HEK293 (cell line): ENCODE measurements around the gene ICAM4.

Source experiments
- GLIS2 ChIP-seq: fragments of 450-650 bp; formaldehyde crosslinking; IDR thresholded peaks from 2 replicates; pipeline ENCODE4 v1.5.1; 2016; ENCODE audit warnings: missing biosample characterization, missing genetic modification characterization
- KLF7 ChIP-seq: fragments of 450-650 bp; formaldehyde crosslinking; IDR thresholded peaks from 2 replicates; pipeline ENCODE4 v1.5.1; 2016; ENCODE audit warnings: missing biosample characterization, missing genetic modification characterization, borderline replicate concordance
- KLF9 ChIP-seq: fragments of 450-650 bp; formaldehyde crosslinking; IDR thresholded peaks from 2 replicates; pipeline ENCODE4 v1.5.1; 2016; ENCODE audit warnings: missing biosample characterization, missing genetic modification characterization, low read depth
- MYNN ChIP-seq: fragments of 450-650 bp; formaldehyde crosslinking; IDR thresholded peaks from 2 replicates; pipeline ENCODE4 v1.5.1; 2016; ENCODE audit warnings: missing biosample characterization, missing genetic modification characterization, borderline replicate concordance
- TCF7L2 ChIP-seq: IDR thresholded peaks from 2 replicates; pipeline ENCODE4 v1.6.1; 2011; ENCODE audit warnings: low read depth, mild to moderate bottlenecking, inconsistent platforms, low read length, moderate library complexity, borderline replicate concordance
- WT1 ChIP-seq: fragments of 450-650 bp; formaldehyde crosslinking; IDR thresholded peaks from 2 replicates; pipeline ENCODE4 v1.5.1; 2016; ENCODE audit warnings: missing biosample characterization, missing genetic modification characterization
- ZBTB8A ChIP-seq: fragments of 450-650 bp; formaldehyde crosslinking; IDR thresholded peaks from 2 replicates; pipeline ENCODE4 v1.5.1; 2016; ENCODE audit warnings: missing biosample characterization, missing genetic modification characterization
- ZEB2 ChIP-seq: fragments of 450-650 bp; formaldehyde crosslinking; IDR thresholded peaks from 2 replicates; pipeline ENCODE4 v1.5.1; 2016; ENCODE audit warnings: missing biosample characterization, missing genetic modification characterization
- ZFP41 ChIP-seq: fragments of 450-650 bp; formaldehyde crosslinking; IDR thresholded peaks from 2 replicates; pipeline ENCODE4 v1.5.1; 2016; ENCODE audit warnings: missing biosample characterization, missing genetic modification characterization, borderline replicate concordance
- ZNF133 ChIP-seq: fragments of 450-650 bp; formaldehyde crosslinking; IDR thresholded peaks from 2 replicates; pipeline ENCODE4 v1.5.1; 2016; ENCODE audit warnings: missing biosample characterization, missing genetic modification characterization
- ZNF138 ChIP-seq: fragments of 450-650 bp; formaldehyde crosslinking; IDR thresholded peaks from 2 replicates; pipeline ENCODE4 v1.5.1; 2016; ENCODE audit warnings: missing biosample characterization, missing genetic modification characterization, borderline replicate concordance
- ZNF174 ChIP-seq: fragments of 450-650 bp; formaldehyde crosslinking; IDR thresholded peaks from 2 replicates; pipeline ENCODE4 v1.5.0; 2017; ENCODE audit warnings: missing biosample characterization, mild to moderate bottlenecking, missing genetic modification characterization
- ZNF202 ChIP-seq: fragments of 450-650 bp; formaldehyde crosslinking; IDR thresholded peaks from 2 replicates; pipeline ENCODE4 v1.5.1; 2016; ENCODE audit warnings: missing biosample characterization, missing genetic modification characterization, borderline replicate concordance
- ZNF311 ChIP-seq: fragments of 450-650 bp; formaldehyde crosslinking; IDR thresholded peaks from 2 replicates; pipeline ENCODE4 v1.5.1; 2017; ENCODE audit warnings: missing biosample characterization, missing genetic modification characterization, borderline replicate concordance
- ZNF416 ChIP-seq: fragments of 450-650 bp; formaldehyde crosslinking; IDR thresholded peaks from 2 replicates; pipeline ENCODE4 v1.5.1; 2016; ENCODE audit warnings: missing biosample characterization, missing genetic modification characterization
- ZNF501 ChIP-seq: fragments of 450-650 bp; formaldehyde crosslinking; IDR thresholded peaks from 2 replicates; pipeline ENCODE4 v1.5.1; 2016; ENCODE audit warnings: missing biosample characterization, missing genetic modification characterization
- ZNF596 ChIP-seq: fragments of 450-650 bp; IDR thresholded peaks from 2 replicates; pipeline ENCODE4 v1.5.0; 2018; ENCODE audit warnings: missing biosample characterization, mild to moderate bottlenecking, missing genetic modification characterization, moderate library complexity
- ZNF660 ChIP-seq: fragments of 450-650 bp; IDR thresholded peaks from 2 replicates; pipeline ENCODE4 v1.5.1; 2018; ENCODE audit warnings: missing biosample characterization, mild to moderate bottlenecking, missing genetic modification characterization
- ZNF768 ChIP-seq: fragments of 450-650 bp; formaldehyde crosslinking; IDR thresholded peaks from 2 replicates; pipeline ENCODE4 v1.5.1; 2018; ENCODE audit warnings: missing biosample characterization, mild to moderate bottlenecking, missing genetic modification characterization
- ZXDB ChIP-seq: fragments of 450-650 bp; formaldehyde crosslinking; IDR thresholded peaks from 2 replicates; pipeline ENCODE4 v1.5.1; 2016; ENCODE audit warnings: missing biosample characterization, missing genetic modification characterization
- TF ChIP-seq, protein P1 (sequence below): fragments of 450-650 bp; formaldehyde crosslinking; IDR thresholded peaks from 2 replicates; pipeline ENCODE4 v1.5.1; 2017; ENCODE audit warnings: missing biosample characterization, missing genetic modification characterization
- TF ChIP-seq, protein P2 (sequence below): fragments of 450-650 bp; formaldehyde crosslinking; IDR thresholded peaks from 2 replicates; pipeline ENCODE4 v1.5.1; 2016; ENCODE audit warnings: missing biosample characterization, missing genetic modification characterization
- TF ChIP-seq, protein P3 (sequence below): fragments of 450-650 bp; formaldehyde crosslinking; IDR thresholded peaks from 2 replicates; pipeline ENCODE4 v1.5.1; 2016; ENCODE audit warnings: missing biosample characterization, missing genetic modification characterization
- TF ChIP-seq, protein P4 (sequence below): fragments of 450-650 bp; formaldehyde crosslinking; IDR thresholded peaks from 2 replicates; pipeline ENCODE4 v1.5.1; 2016; ENCODE audit warnings: missing biosample characterization, missing genetic modification characterization
- TF ChIP-seq, protein P5 (sequence below): fragments of 450-650 bp; formaldehyde crosslinking; conservative IDR thresholded peaks from 2 replicates; pipeline ENCODE4 v1.5.1; 2016; ENCODE audit warnings: low read depth, missing biosample characterization, missing genetic modification characterization
- TF ChIP-seq, protein P6 (sequence below): fragments of 450-650 bp; formaldehyde crosslinking; IDR thresholded peaks from 2 replicates; pipeline ENCODE4 v1.5.1; 2016; ENCODE audit warnings: missing biosample characterization, missing genetic modification characterization

The ICAM4 gene

DNA sequence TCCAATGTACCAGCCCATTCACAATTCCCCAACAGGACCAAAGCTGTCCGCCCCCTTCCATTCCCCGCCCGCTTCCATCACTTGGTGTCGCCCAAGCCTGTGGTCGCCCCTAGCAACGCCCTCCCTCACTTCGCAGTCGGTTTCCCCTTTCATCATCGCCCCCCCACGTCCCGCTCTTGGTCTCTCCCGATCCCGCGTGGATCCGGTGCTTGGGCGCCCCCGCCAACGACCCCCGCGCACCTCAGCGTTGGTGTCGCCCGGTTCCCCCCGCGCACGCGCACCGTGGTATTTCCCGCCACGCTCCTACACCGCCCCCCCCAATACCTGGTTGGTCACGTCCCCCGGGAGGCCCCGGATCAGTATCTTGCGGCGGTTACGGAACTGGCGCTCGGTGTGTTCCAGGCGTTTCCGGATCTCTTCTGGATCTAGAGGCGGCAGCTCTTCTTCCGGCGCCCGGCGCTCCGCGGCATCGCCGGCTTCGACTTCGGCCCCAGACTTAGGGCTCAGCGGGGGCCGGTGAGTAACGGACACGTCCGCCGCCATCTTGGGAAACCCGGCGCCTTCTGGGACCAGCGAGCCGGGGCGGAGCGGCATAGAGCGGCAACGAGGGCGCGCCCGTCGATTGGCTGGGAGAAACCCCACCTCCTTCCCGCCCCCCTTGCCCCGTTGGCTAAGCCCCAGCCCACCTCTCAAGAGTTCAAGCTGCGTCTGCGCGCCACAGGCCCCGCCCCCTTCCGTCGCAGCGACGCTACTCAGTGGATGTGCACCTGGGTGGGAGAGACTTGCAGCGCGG is 46.4 kb downstream of the ICAM4 start, which contains the start of gene RAVER1 (continued):
- TF ChIP-seq ZEB2 (tag by site-specific recombination) (peak; percentile 99), GLIS2 (peak; percentile 96), ZFP41 (0 out of 2 replicates have a peak, but pooled peaks have one; percentile 80), ZNF501 (peak; percentile 91), ZNF416 (tag by site-specific recombination) (no peak), ZNF660 (tag by site-specific recombination) (peak; percentile 78), ZBTB8A (tag by site-specific recombination) (peak; percentile 74), KLF9 (tag by site-specific recombination) (peak; percentile 89), ZNF202 (tag by site-specific recombination) (no peak), TCF7L2 (peak; percentile 90), ZNF133 (no peak), WT1 (peak; percentile 68; the same call in 1 of the 2 replicates), ZNF138 (no peak), ZNF311 (tag by site-specific recombination) (no peak), ZXDB (tag by site-specific recombination) (peak; percentile 97), ZNF768 (tag by site-specific recombination) (no peak), MYNN (tag by site-specific recombination) (peak; percentile 28; the same call in 1 of the 2 replicates), ZNF596 (tag by site-specific recombination) (no peak), KLF7 (peak; percentile 86), ZNF174 (tag by site-specific recombination) (no peak)
- TF ChIP-seq, protein P1, sequence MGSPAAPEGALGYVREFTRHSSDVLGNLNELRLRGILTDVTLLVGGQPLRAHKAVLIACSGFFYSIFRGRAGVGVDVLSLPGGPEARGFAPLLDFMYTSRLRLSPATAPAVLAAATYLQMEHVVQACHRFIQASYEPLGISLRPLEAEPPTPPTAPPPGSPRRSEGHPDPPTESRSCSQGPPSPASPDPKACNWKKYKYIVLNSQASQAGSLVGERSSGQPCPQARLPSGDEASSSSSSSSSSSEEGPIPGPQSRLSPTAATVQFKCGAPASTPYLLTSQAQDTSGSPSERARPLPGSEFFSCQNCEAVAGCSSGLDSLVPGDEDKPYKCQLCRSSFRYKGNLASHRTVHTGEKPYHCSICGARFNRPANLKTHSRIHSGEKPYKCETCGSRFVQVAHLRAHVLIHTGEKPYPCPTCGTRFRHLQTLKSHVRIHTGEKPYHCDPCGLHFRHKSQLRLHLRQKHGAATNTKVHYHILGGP: no peak
- TF ChIP-seq, protein P2, sequence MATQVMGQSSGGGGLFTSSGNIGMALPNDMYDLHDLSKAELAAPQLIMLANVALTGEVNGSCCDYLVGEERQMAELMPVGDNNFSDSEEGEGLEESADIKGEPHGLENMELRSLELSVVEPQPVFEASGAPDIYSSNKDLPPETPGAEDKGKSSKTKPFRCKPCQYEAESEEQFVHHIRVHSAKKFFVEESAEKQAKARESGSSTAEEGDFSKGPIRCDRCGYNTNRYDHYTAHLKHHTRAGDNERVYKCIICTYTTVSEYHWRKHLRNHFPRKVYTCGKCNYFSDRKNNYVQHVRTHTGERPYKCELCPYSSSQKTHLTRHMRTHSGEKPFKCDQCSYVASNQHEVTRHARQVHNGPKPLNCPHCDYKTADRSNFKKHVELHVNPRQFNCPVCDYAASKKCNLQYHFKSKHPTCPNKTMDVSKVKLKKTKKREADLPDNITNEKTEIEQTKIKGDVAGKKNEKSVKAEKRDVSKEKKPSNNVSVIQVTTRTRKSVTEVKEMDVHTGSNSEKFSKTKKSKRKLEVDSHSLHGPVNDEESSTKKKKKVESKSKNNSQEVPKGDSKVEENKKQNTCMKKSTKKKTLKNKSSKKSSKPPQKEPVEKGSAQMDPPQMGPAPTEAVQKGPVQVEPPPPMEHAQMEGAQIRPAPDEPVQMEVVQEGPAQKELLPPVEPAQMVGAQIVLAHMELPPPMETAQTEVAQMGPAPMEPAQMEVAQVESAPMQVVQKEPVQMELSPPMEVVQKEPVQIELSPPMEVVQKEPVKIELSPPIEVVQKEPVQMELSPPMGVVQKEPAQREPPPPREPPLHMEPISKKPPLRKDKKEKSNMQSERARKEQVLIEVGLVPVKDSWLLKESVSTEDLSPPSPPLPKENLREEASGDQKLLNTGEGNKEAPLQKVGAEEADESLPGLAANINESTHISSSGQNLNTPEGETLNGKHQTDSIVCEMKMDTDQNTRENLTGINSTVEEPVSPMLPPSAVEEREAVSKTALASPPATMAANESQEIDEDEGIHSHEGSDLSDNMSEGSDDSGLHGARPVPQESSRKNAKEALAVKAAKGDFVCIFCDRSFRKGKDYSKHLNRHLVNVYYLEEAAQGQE (tag by site-specific recombination): peak; percentile 85; the same call in 1 of the 2 replicates
- TF ChIP-seq, protein P3, sequence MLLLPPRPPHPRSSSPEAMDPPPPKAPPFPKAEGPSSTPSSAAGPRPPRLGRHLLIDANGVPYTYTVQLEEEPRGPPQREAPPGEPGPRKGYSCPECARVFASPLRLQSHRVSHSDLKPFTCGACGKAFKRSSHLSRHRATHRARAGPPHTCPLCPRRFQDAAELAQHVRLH: peak; percentile 90
- TF ChIP-seq, protein P4, sequence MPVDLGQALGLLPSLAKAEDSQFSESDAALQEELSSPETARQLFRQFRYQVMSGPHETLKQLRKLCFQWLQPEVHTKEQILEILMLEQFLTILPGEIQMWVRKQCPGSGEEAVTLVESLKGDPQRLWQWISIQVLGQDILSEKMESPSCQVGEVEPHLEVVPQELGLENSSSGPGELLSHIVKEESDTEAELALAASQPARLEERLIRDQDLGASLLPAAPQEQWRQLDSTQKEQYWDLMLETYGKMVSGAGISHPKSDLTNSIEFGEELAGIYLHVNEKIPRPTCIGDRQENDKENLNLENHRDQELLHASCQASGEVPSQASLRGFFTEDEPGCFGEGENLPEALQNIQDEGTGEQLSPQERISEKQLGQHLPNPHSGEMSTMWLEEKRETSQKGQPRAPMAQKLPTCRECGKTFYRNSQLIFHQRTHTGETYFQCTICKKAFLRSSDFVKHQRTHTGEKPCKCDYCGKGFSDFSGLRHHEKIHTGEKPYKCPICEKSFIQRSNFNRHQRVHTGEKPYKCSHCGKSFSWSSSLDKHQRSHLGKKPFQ (tag by site-specific recombination): peak; percentile 39; the same call in 1 of the 2 replicates
- TF ChIP-seq, protein P5, sequence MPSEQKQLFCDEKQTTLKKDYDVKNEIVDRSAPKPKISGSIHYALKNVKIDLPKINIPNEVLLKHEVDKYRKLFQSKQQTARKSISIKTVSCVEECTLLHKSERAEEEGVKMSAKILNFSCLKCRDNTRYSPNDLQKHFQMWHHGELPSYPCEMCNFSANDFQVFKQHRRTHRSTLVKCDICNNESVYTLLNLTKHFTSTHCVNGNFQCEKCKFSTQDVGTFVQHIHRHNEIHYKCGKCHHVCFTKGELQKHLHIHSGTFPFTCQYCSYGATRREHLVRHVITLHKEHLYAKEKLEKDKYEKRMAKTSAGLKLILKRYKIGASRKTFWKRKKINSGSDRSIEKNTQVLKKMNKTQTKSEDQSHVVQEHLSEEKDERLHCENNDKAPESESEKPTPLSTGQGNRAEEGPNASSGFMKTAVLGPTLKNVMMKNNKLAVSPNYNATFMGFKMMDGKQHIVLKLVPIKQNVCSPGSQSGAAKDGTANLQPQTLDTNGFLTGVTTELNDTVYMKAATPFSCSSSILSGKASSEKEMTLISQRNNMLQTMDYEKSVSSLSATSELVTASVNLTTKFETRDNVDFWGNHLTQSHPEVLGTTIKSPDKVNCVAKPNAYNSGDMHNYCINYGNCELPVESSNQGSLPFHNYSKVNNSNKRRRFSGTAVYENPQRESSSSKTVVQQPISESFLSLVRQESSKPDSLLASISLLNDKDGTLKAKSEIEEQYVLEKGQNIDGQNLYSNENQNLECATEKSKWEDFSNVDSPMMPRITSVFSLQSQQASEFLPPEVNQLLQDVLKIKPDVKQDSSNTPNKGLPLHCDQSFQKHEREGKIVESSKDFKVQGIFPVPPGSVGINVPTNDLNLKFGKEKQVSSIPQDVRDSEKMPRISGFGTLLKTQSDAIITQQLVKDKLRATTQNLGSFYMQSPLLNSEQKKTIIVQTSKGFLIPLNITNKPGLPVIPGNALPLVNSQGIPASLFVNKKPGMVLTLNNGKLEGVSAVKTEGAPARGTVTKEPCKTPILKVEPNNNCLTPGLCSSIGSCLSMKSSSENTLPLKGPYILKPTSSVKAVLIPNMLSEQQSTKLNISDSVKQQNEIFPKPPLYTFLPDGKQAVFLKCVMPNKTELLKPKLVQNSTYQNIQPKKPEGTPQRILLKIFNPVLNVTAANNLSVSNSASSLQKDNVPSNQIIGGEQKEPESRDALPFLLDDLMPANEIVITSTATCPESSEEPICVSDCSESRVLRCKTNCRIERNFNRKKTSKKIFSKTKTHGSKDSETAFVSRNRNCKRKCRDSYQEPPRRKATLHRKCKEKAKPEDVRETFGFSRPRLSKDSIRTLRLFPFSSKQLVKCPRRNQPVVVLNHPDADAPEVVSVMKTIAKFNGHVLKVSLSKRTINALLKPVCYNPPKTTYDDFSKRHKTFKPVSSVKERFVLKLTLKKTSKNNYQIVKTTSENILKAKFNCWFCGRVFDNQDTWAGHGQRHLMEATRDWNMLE (tag by site-specific recombination): no peak
- TF ChIP-seq, protein P6, sequence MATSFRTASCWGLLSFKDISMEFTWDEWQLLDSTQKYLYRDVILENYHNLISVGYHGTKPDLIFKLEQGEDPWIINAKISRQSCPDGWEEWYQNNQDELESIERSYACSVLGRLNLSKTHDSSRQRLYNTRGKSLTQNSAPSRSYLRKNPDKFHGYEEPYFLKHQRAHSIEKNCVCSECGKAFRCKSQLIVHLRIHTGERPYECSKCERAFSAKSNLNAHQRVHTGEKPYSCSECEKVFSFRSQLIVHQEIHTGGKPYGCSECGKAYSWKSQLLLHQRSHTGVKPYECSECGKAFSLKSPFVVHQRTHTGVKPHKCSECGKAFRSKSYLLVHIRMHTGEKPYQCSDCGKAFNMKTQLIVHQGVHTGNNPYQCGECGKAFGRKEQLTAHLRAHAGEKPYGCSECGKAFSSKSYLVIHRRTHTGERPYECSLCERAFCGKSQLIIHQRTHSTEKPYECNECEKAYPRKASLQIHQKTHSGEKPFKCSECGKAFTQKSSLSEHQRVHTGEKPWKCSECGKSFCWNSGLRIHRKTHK: no peak
